ENCODE data around the gene APP. TPM values are rescaled to one million over a fixed set of nuclear protein-coding genes. Genes with fewer than 3 reads are reported as not detected.

The APP gene
- total and polyA plus RNA-seq, 10 of the 15 experiments (the other 5 are each of a cell fraction or from before 2014, with no cell fraction given), result 8.8 to 94.9 (median 51.0) TPM

DNA sequence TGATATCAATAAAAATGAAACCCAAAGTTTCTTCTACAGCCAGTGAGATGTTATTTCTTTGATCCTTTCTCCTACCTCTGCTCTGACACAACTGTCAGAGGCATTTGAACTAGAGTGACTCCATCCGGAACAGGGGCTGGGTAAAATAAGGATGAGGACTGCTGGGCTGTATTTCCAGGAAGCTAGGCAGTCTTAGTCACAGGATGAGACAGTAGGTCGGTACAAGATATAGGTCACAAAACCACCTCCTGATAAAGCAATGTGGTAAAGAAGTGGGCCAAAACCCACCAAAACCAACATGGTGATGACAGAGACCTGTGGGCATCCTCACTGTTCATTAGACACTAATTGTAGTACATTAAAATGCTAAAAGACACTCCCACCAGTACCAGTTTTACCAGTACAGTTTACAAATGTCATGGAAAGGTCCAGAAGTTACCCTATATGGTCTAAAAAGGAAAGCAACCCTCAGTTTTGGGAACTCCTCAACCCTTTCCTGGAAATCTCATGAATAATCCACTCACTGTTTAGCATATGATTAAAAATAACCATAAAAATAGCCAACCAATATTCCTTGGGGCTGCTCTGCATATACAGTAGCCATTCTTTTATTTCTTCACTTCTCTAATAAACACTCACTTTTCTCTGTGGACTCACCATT is 339.1 kb downstream of the APP start:
- CTCF ChIA-PET, result no interaction called here
- ATAC-seq, result no peak
- in situ Hi-C loops (cut with MboI), result no loop called here
- TF ChIP-seq, protein P1, sequence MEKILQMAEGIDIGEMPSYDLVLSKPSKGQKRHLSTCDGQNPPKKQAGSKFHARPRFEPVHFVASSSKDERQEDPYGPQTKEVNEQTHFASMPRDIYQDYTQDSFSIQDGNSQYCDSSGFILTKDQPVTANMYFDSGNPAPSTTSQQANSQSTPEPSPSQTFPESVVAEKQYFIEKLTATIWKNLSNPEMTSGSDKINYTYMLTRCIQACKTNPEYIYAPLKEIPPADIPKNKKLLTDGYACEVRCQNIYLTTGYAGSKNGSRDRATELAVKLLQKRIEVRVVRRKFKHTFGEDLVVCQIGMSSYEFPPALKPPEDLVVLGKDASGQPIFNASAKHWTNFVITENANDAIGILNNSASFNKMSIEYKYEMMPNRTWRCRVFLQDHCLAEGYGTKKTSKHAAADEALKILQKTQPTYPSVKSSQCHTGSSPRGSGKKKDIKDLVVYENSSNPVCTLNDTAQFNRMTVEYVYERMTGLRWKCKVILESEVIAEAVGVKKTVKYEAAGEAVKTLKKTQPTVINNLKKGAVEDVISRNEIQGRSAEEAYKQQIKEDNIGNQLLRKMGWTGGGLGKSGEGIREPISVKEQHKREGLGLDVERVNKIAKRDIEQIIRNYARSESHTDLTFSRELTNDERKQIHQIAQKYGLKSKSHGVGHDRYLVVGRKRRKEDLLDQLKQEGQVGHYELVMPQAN (conservative IDR thresholded peaks at IDR 0.05), result no peak
- no peak for TF ChIP-seq EED (IDR thresholded peaks at IDR 0.05; ENCODE audit: low read depth)
- TF ChIP-seq ZNF207 (IDR thresholded peaks at IDR 0.05; ENCODE audit: borderline replicate concordance), result no peak
- no peak for TF ChIP-seq POLR2AphosphoS2 (IDR thresholded peaks at IDR 0.05; ENCODE audit: low read depth, low read length)
- no peak for TF ChIP-seq NR2C1 (IDR thresholded peaks at IDR 0.05)
- no peak for TF ChIP-seq RAD21 (IDR thresholded peaks at IDR 0.05; ENCODE audit: insufficient read depth, low read depth, low read length)
- TF ChIP-seq, protein P2, sequence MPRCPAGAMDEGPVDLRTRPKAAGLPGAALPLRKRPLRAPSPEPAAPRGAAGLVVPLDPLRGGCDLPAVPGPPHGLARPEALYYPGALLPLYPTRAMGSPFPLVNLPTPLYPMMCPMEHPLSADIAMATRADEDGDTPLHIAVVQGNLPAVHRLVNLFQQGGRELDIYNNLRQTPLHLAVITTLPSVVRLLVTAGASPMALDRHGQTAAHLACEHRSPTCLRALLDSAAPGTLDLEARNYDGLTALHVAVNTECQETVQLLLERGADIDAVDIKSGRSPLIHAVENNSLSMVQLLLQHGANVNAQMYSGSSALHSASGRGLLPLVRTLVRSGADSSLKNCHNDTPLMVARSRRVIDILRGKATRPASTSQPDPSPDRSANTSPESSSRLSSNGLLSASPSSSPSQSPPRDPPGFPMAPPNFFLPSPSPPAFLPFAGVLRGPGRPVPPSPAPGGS (IDR thresholded peaks at IDR 0.05; ENCODE audit: borderline replicate concordance, insufficient read depth, low read depth, low read length, poor library complexity, severe bottlenecking), result no peak
- no peak for TF ChIP-seq SMARCA5 (IDR thresholded peaks at IDR 0.05)
- no peak for TF ChIP-seq ESRRA (IDR thresholded peaks at IDR 0.05; ENCODE audit: low read length)
- TF ChIP-seq, protein P3, sequence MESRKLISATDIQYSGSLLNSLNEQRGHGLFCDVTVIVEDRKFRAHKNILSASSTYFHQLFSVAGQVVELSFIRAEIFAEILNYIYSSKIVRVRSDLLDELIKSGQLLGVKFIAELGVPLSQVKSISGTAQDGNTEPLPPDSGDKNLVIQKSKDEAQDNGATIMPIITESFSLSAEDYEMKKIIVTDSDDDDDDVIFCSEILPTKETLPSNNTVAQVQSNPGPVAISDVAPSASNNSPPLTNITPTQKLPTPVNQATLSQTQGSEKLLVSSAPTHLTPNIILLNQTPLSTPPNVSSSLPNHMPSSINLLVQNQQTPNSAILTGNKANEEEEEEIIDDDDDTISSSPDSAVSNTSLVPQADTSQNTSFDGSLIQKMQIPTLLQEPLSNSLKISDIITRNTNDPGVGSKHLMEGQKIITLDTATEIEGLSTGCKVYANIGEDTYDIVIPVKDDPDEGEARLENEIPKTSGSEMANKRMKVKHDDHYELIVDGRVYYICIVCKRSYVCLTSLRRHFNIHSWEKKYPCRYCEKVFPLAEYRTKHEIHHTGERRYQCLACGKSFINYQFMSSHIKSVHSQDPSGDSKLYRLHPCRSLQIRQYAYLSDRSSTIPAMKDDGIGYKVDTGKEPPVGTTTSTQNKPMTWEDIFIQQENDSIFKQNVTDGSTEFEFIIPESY (IDR thresholded peaks at IDR 0.05), result no peak
- TF ChIP-seq, protein P4, sequence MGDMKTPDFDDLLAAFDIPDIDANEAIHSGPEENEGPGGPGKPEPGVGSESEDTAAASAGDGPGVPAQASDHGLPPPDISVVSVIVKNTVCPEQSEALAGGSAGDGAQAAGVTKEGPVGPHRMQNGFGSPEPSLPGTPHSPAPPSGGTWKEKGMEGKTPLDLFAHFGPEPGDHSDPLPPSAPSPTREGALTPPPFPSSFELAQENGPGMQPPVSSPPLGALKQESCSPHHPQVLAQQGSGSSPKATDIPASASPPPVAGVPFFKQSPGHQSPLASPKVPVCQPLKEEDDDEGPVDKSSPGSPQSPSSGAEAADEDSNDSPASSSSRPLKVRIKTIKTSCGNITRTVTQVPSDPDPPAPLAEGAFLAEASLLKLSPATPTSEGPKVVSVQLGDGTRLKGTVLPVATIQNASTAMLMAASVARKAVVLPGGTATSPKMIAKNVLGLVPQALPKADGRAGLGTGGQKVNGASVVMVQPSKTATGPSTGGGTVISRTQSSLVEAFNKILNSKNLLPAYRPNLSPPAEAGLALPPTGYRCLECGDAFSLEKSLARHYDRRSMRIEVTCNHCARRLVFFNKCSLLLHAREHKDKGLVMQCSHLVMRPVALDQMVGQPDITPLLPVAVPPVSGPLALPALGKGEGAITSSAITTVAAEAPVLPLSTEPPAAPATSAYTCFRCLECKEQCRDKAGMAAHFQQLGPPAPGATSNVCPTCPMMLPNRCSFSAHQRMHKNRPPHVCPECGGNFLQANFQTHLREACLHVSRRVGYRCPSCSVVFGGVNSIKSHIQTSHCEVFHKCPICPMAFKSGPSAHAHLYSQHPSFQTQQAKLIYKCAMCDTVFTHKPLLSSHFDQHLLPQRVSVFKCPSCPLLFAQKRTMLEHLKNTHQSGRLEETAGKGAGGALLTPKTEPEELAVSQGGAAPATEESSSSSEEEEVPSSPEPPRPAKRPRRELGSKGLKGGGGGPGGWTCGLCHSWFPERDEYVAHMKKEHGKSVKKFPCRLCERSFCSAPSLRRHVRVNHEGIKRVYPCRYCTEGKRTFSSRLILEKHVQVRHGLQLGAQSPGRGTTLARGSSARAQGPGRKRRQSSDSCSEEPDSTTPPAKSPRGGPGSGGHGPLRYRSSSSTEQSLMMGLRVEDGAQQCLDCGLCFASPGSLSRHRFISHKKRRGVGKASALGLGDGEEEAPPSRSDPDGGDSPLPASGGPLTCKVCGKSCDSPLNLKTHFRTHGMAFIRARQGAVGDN (IDR thresholded peaks at IDR 0.05), result no peak
- TF ChIP-seq MYB (IDR thresholded peaks at IDR 0.05; ENCODE audit: borderline replicate concordance, low read depth, low read length), result no peak
- TF ChIP-seq NR2F1 (conservative IDR thresholded peaks at IDR 0.05), result no peak
- TF ChIP-seq BCL11A (IDR thresholded peaks at IDR 0.05; ENCODE audit: low read depth, low read length), result no peak
- TF ChIP-seq ZSCAN29 (IDR thresholded peaks at IDR 0.05), result no peak
- no peak for TF ChIP-seq CEBPB (IDR thresholded peaks at IDR 0.05; ENCODE audit: borderline replicate concordance in 1 of 2, low read depth in 2 of 2, low read length in 2 of 2)

More for the DNA sequence above, 339.1 kb downstream of the APP start:
- FAIRE-seq, result no peak
- H3K27me3 ChIP-seq (replicated peaks in 1 of 2; ENCODE audit: control insufficient read depth in 2 of 2, insufficient read depth in 2 of 2, low read length in 1 of 2), result no peaks in the 10 kb centered on the region
- no peak overlapping the region for H3K27ac ChIP-seq (ENCODE audit: control insufficient read depth, insufficient read depth)
- H3K36me3 ChIP-seq (ENCODE audit: control insufficient read depth in 2 of 2, insufficient read depth in 2 of 2, low read length in 1 of 2), result no peaks in the 10 kb centered on the region
- no peak overlapping the region for H3K9ac ChIP-seq (ENCODE audit: control insufficient read depth, insufficient read depth, low read length)
- H3K9me3 ChIP-seq (replicated peaks; ENCODE audit: control insufficient read depth, insufficient read depth, low read length), result no peaks in the 10 kb centered on the region
- no peaks in the 10 kb centered on the region; the same call in 1 of the 2 replicates for H4K20me1 ChIP-seq (ENCODE audit: control insufficient read depth, insufficient read depth)
- RAD21 ChIA-PET (ENCODE audit: unreplicated experiment), result no interaction called here
- intact Hi-C loops (cut with micrococcal nuclease; ENCODE audit: unreplicated experiment), result no loop called here
- no peaks in the 10 kb centered on the region for H3K79me2 ChIP-seq (ENCODE audit: control insufficient read depth, insufficient read depth, low read length)
- no peak overlapping the region for H2AFZ ChIP-seq (ENCODE audit: control insufficient read depth, low read depth, low read length)
- 7% methylated on average over 2 of the region's 2 CpGs for WGBS (ENCODE audit: insufficient coverage, insufficient replicate concordance, low lambda C conversion rate, missing lambda C conversion rate)
- SMC1A ChIA-PET (ENCODE audit: uncharacterized antibody, unreplicated experiment), result no interaction called here
- POLR2A ChIA-PET, result no interaction called here
- H3K4me1 ChIP-seq (ENCODE audit: control insufficient read depth, insufficient read depth, low read length), result no peaks in the 10 kb centered on the region
- no TSS peak for BruUV-seq (replicated peaks)
- H3K4me3 ChIP-seq, result no peak overlapping the region
- H3K4me2 ChIP-seq (ENCODE audit: control insufficient read depth, insufficient read depth), result no peak overlapping the region
- DNase-seq (ENCODE audit: low read depth, low spot score), result no peak

Data from GM12878 (cell line).